ENCODE measurements around the gene ACTR2.
"Not testable (repeated sequence)": the region's sequence is repeated elsewhere in the genome, so short reads cannot be mapped to it uniquely, and the experiment has no call there.

The ACTR2 gene

GRCh38 chr2:65214843-65215242 lies 12.8 kb upstream of the ACTR2 start:
- Mint-ChIP-seq H3K4me3 (no peak overlapping the region), H3K27me3 (no peaks in the 10 kb centered on the region), H3K9me3 (no peaks in the 10 kb centered on the region), H3K27ac (no peak overlapping the region), H3K4me1 (no peaks in the 10 kb centered on the region)
- DNase-seq (no peak), ATAC-seq (no peak)

GRCh38 chr2:65215946-65216345 lies 11.7 kb upstream of the ACTR2 start:
- Mint-ChIP-seq H3K4me3 (no peak overlapping the region), H3K27me3 (no peaks in the 10 kb centered on the region), H3K9me3 (no peaks in the 10 kb centered on the region), H3K27ac (no peak overlapping the region), H3K4me1 (no peaks in the 10 kb centered on the region)
- no peak for ATAC-seq
- DNase-seq = no peak

- Mint-ChIP-seq H3K4me1 (no peaks in the 10 kb centered on the region), H3K4me3 (no peak overlapping the region), H3K9me3 (no peaks in the 10 kb centered on the region), H3K27ac (peak overlapping the region in 1 of 2 donors; percentile 49), H3K27me3 (no peaks in the 10 kb centered on the region)
- ATAC-seq (no peak), DNase-seq (no peak)
Measured at GRCh38 chr2:65220432-65221131, 7.0 kb upstream of the ACTR2 start.

GRCh38 chr2:65221275-65221674 lies 6.4 kb upstream of the ACTR2 start:
- not testable (repeated sequence) for ATAC-seq

GRCh38 chr2:65227020-65227455 lies 593 bp upstream of the ACTR2 start:
- DNase-seq = no peak
- Mint-ChIP-seq H3K4me3 (peak overlapping the region; percentile 88 to 97), H3K9me3 (no peaks in the 10 kb centered on the region), H3K4me1 (peaks cover 25% of the 10 kb centered on the region), H3K27ac (peak overlapping the region; percentile 98 to 99), H3K27me3 (no peaks in the 10 kb centered on the region)
- peak; percentile 12 for ATAC-seq

More at GRCh38 chr2:65221275-65221674, 6.4 kb upstream of the ACTR2 start:
- H3K4me1 Mint-ChIP-seq, DNase-seq, H3K27me3 Mint-ChIP-seq, H3K4me3 Mint-ChIP-seq, H3K27ac Mint-ChIP-seq, H3K9me3 Mint-ChIP-seq: not testable (repeated sequence)

- H3K4me3 Mint-ChIP-seq = peak overlapping the region; percentile 88 to 97
- H3K4me1 Mint-ChIP-seq = peaks cover 35% of the 10 kb centered on the region
- DNase-seq (no peak), ATAC-seq (peak; percentile 62)
- H3K9me3 Mint-ChIP-seq = no peaks in the 10 kb centered on the region
- H3K27ac Mint-ChIP-seq = peak overlapping the region; percentile 96 to 97
- H3K27me3 Mint-ChIP-seq = no peaks in the 10 kb centered on the region
Measured at GRCh38 chr2:65228263-65228750, 676 bp downstream of the ACTR2 start.

- no peaks in the 10 kb centered on the region for H3K9me3 Mint-ChIP-seq
- H3K4me3 Mint-ChIP-seq = peak overlapping the region in 1 of 2 donors; percentile 53
- H3K27ac Mint-ChIP-seq = no peak overlapping the region
- H3K27me3 Mint-ChIP-seq = no peaks in the 10 kb centered on the region
- H3K4me1 Mint-ChIP-seq = peaks cover 45% of the 10 kb centered on the region
- DNase-seq (no peak), ATAC-seq (no peak)
Measured at GRCh38 chr2:65231121-65231520, 3.5 kb downstream of the ACTR2 start.

- H3K4me1 Mint-ChIP-seq = peaks cover 38% of the 10 kb centered on the region
- ATAC-seq (no peak), DNase-seq (peak; percentile 16 to 28)
- H3K4me3 Mint-ChIP-seq = peak overlapping the region; percentile 60 to 78
- H3K27me3 Mint-ChIP-seq = no peaks in the 10 kb centered on the region
- no peaks in the 10 kb centered on the region for H3K9me3 Mint-ChIP-seq
- peak overlapping the region; percentile 90 to 95 for H3K27ac Mint-ChIP-seq
Measured at GRCh38 chr2:65231892-65232477, 4.4 kb downstream of the ACTR2 start.

GRCh38 chr2:65232636-65233035 lies 5.0 kb downstream of the ACTR2 start:
- DNase-seq (no peak), ATAC-seq (peak; percentile 61)
- Mint-ChIP-seq H3K27ac (peak overlapping the region; percentile 90 to 95), H3K4me1 (peaks cover 38% of the 10 kb centered on the region), H3K9me3 (no peaks in the 10 kb centered on the region), H3K27me3 (no peaks in the 10 kb centered on the region), H3K4me3 (peak overlapping the region; percentile 60 to 78)

- Mint-ChIP-seq H3K27ac (no peak overlapping the region), H3K4me1 (peaks cover 6% of the 10 kb centered on the region)
Measured at GRCh38 chr2:65240657-65241056, 13.0 kb downstream of the ACTR2 start.

GRCh38 chr2:65244452-65244851 lies 16.8 kb downstream of the ACTR2 start:
- DNase-seq, H3K27me3 Mint-ChIP-seq, H3K27ac Mint-ChIP-seq, ATAC-seq, H3K9me3 Mint-ChIP-seq, H3K4me3 Mint-ChIP-seq: not testable (repeated sequence)
- H3K4me1 Mint-ChIP-seq = peaks cover 11% of the 10 kb centered on the region

More at GRCh38 chr2:65240657-65241056, 13.0 kb downstream of the ACTR2 start:
- ATAC-seq (no peak), DNase-seq (no peak)
- no peaks in the 10 kb centered on the region for H3K27me3 Mint-ChIP-seq
- H3K4me3 Mint-ChIP-seq = no peak overlapping the region
- no peaks in the 10 kb centered on the region for H3K9me3 Mint-ChIP-seq

- ATAC-seq (no peak), DNase-seq (no peak)
- no peaks in the 10 kb centered on the region for H3K27me3 Mint-ChIP-seq
- H3K9me3 Mint-ChIP-seq = no peaks in the 10 kb centered on the region
- peaks cover 2% of the 10 kb centered on the region for H3K4me1 Mint-ChIP-seq
- no peak overlapping the region for H3K27ac Mint-ChIP-seq
- no peak overlapping the region for H3K4me3 Mint-ChIP-seq
Measured at GRCh38 chr2:65252640-65253039, 25.0 kb downstream of the ACTR2 start.

- no peak for ATAC-seq
- H3K27me3 Mint-ChIP-seq = no peaks in the 10 kb centered on the region
- H3K27ac Mint-ChIP-seq = no peak overlapping the region
- no peaks in the 10 kb centered on the region for H3K9me3 Mint-ChIP-seq
- no peak for DNase-seq
- H3K4me1 Mint-ChIP-seq = peaks cover 6% of the 10 kb centered on the region
- no peak overlapping the region for H3K4me3 Mint-ChIP-seq
Measured at GRCh38 chr2:65255356-65255755, 27.7 kb downstream of the ACTR2 start.

- no peaks in the 10 kb centered on the region for H3K27me3 Mint-ChIP-seq
- DNase-seq (no peak), ATAC-seq (no peak)
- no peak overlapping the region for H3K27ac Mint-ChIP-seq
- peaks cover 6% of the 10 kb centered on the region for H3K4me1 Mint-ChIP-seq
- no peak overlapping the region for H3K4me3 Mint-ChIP-seq
- no peaks in the 10 kb centered on the region for H3K9me3 Mint-ChIP-seq
Measured at GRCh38 chr2:65256054-65256453, 28.4 kb downstream of the ACTR2 start.

GRCh38 chr2:65257866-65258265 lies 30.2 kb downstream of the ACTR2 start:
- H3K27me3 Mint-ChIP-seq, H3K9me3 Mint-ChIP-seq, DNase-seq, ATAC-seq, H3K4me3 Mint-ChIP-seq, H3K27ac Mint-ChIP-seq: not testable (repeated sequence)
- peaks cover 11% of the 10 kb centered on the region for H3K4me1 Mint-ChIP-seq

GRCh38 chr2:65261676-65262075 lies 34.0 kb downstream of the ACTR2 start:
- ATAC-seq (no peak), DNase-seq (no peak)
- H3K27me3 Mint-ChIP-seq = no peaks in the 10 kb centered on the region
- no peak overlapping the region for H3K4me3 Mint-ChIP-seq
- H3K27ac Mint-ChIP-seq = no peak overlapping the region
- no peaks in the 10 kb centered on the region for H3K9me3 Mint-ChIP-seq
- H3K4me1 Mint-ChIP-seq = peaks cover 21% of the 10 kb centered on the region
